AG10803 (cell line): ENCODE measurements around the gene FOXO3.
"Not testable (repeated sequence)": the region's sequence is repeated elsewhere in the genome, so short reads cannot be mapped to it uniquely, and the experiment has no call there.

Source experiments
- DNase-seq: peaks from one replicate; pipeline ENCODE4 v3.0.0; 2010; ENCODE audit warnings: low read depth
- H3K4me3 ChIP-seq: 2 replicates; pipeline ENCODE4 v1.5.1; 2011; ENCODE audit warnings: mild to moderate bottlenecking, low read length, control low read depth
- CTCF ChIP-seq: conservative IDR thresholded peaks from 2 replicates; pipeline ENCODE4 v1.5.1; 2011; ENCODE audit warnings: mild to moderate bottlenecking, low read length, control low read depth, inconsistent platforms

FOXO3 gene

GRCh38 chr6:108673602-108674001 lies 112.9 kb downstream of the FOXO3 start:
- no peak for DNase-seq
- no peak for TF ChIP-seq CTCF
- H3K4me3 ChIP-seq: no peak overlapping the region

- peak; percentile 39 for DNase-seq
- no peak for TF ChIP-seq CTCF
- H3K4me3 ChIP-seq: no peak overlapping the region
Observed at GRCh38 chr6:108675226-108676200, 114.8 kb downstream of the FOXO3 start.

- no peak overlapping the region for H3K4me3 ChIP-seq
- DNase-seq: no peak
- TF ChIP-seq CTCF: no peak
Observed at GRCh38 chr6:108676555-108676954, 115.8 kb downstream of the FOXO3 start.

- no peak for TF ChIP-seq CTCF
- no peak overlapping the region for H3K4me3 ChIP-seq
- no peak for DNase-seq
Observed at GRCh38 chr6:108677357-108677756, 116.6 kb downstream of the FOXO3 start.

GRCh38 chr6:108677894-108678293 lies 117.2 kb downstream of the FOXO3 start:
- no peak for TF ChIP-seq CTCF
- no peak for DNase-seq
- H3K4me3 ChIP-seq: no peak overlapping the region

- DNase-seq, H3K4me3 ChIP-seq: not testable (repeated sequence)
Observed at GRCh38 chr6:108680314-108680713, 119.6 kb downstream of the FOXO3 start.

GRCh38 chr6:108681721-108682120 lies 121.0 kb downstream of the FOXO3 start:
- not testable (repeated sequence) for H3K4me3 ChIP-seq, DNase-seq

GRCh38 chr6:108682383-108683119 lies 121.8 kb downstream of the FOXO3 start:
- not testable (repeated sequence) for DNase-seq, H3K4me3 ChIP-seq

- H3K4me3 ChIP-seq, DNase-seq: not testable (repeated sequence)
Observed at GRCh38 chr6:108683976-108684375, 123.3 kb downstream of the FOXO3 start.
